GM19463 (cell line): ENCODE results near the gene TMEFF1.

Experiments used
- ATAC-seq: cut with Tn5 transposase; IDR thresholded peaks from one replicate; pipeline ENCODE4 v1.9.1; 2021; ENCODE audit warnings: mild to moderate bottlenecking, moderate library complexity; ENCODE audit not compliant: unreplicated experiment

TMEFF1 gene

GRCh38 chr9:100567856-100568255 lies 94.9 kb downstream of the TMEFF1 start:
- ATAC-seq: no peak

GRCh38 chr9:100573655-100574260 lies 100.8 kb downstream of the TMEFF1 start:
- ATAC-seq: no peak

GRCh38 chr9:100575006-100575405 lies 102.1 kb downstream of the TMEFF1 start:
- no peak for ATAC-seq

GRCh38 chr9:100575765-100576386 lies 102.9 kb downstream of the TMEFF1 start:
- ATAC-seq: no peak

GRCh38 chr9:100577776-100578448 lies 105.0 kb downstream of the TMEFF1 start, which contains the start of gene CAVIN4:
Gene CAVIN4, plus strand, starts transcription at chr9:100578079. Its CDS starts 65 bp downstream, at chr9:100578144.
- ATAC-seq: no peak

- ATAC-seq: no peak
Observed at GRCh38 chr9:100578610-100579009, 105.7 kb downstream of the TMEFF1 start.

- ATAC-seq: no peak
Observed at GRCh38 chr9:100579665-100580064, 106.7 kb downstream of the TMEFF1 start.

GRCh38 chr9:100580257-100580656 lies 107.3 kb downstream of the TMEFF1 start:
- ATAC-seq: no peak

GRCh38 chr9:100581081-100581480 lies 108.1 kb downstream of the TMEFF1 start:
- no peak for ATAC-seq

- ATAC-seq: no peak
Observed at GRCh38 chr9:100581661-100582060, 108.7 kb downstream of the TMEFF1 start.

- no peak for ATAC-seq
Observed at GRCh38 chr9:100583014-100583802, 110.3 kb downstream of the TMEFF1 start.

GRCh38 chr9:100584951-100585350 lies 112.0 kb downstream of the TMEFF1 start:
- no peak for ATAC-seq

- ATAC-seq: peak; percentile 62
Observed at GRCh38 chr9:100586093-100586492, 113.1 kb downstream of the TMEFF1 start.

- no peak for ATAC-seq
Observed at GRCh38 chr9:100587375-100587774, 114.4 kb downstream of the TMEFF1 start.

- no peak for ATAC-seq
Observed at GRCh38 chr9:100589582-100589981, 116.6 kb downstream of the TMEFF1 start.

GRCh38 chr9:100590481-100590880 lies 117.5 kb downstream of the TMEFF1 start:
- ATAC-seq: no peak

- no peak for ATAC-seq
Observed at GRCh38 chr9:100591139-100591538, 118.2 kb downstream of the TMEFF1 start.

GRCh38 chr9:100591639-100592412 lies 118.9 kb downstream of the TMEFF1 start:
- ATAC-seq: no peak

GRCh38 chr9:100595391-100596199 lies 122.6 kb downstream of the TMEFF1 start:
- ATAC-seq: peak; percentile 38

GRCh38 chr9:100597236-100597635 lies 124.3 kb downstream of the TMEFF1 start:
- no peak for ATAC-seq
